NCI-H446 treated with DMSO at 0.1 percent for 48 hours (cell line): ENCODE measurements around the gene PMEPA1.

Experiments used
- DNase-seq: peaks from one replicate; lab custom pipeline; 2025; lab: John Stamatoyannopoulos, UW

PMEPA1 gene

GRCh38 chr20:57677584-57677982 lies 32.2 kb downstream of the PMEPA1 start:
- DNase-seq: no peak

- DNase-seq: no peak
Observed at GRCh38 chr20:57676589-57677583, 32.9 kb downstream of the PMEPA1 start.

- DNase-seq: no peak
Observed at GRCh38 chr20:57675773-57676172, 34.0 kb downstream of the PMEPA1 start.

- no peak for DNase-seq
Observed at GRCh38 chr20:57672953-57673575, 36.8 kb downstream of the PMEPA1 start.

GRCh38 chr20:57672164-57672563 lies 37.7 kb downstream of the PMEPA1 start:
- DNase-seq: no peak

- DNase-seq: no peak
Observed at GRCh38 chr20:57671662-57672061, 38.2 kb downstream of the PMEPA1 start.

- no peak for DNase-seq
Observed at GRCh38 chr20:57671072-57671391, 38.8 kb downstream of the PMEPA1 start.

- DNase-seq: no peak
Observed at GRCh38 chr20:57670288-57671071, 39.3 kb downstream of the PMEPA1 start.

- no peak for DNase-seq
Observed at GRCh38 chr20:57669632-57670031, 40.2 kb downstream of the PMEPA1 start.

- no peak for DNase-seq
Observed at GRCh38 chr20:57667924-57668782, 41.7 kb downstream of the PMEPA1 start.

GRCh38 chr20:57667388-57667787 lies 42.4 kb downstream of the PMEPA1 start:
- no peak for DNase-seq

GRCh38 chr20:57666834-57667157 lies 43.0 kb downstream of the PMEPA1 start:
- no peak for DNase-seq

- DNase-seq: no peak
Observed at GRCh38 chr20:57666106-57666833, 43.5 kb downstream of the PMEPA1 start.

- DNase-seq: no peak
Observed at GRCh38 chr20:57665589-57665971, 44.2 kb downstream of the PMEPA1 start.

- no peak for DNase-seq
Observed at GRCh38 chr20:57664924-57665588, 44.8 kb downstream of the PMEPA1 start.

- DNase-seq: no peak
Observed at GRCh38 chr20:57664476-57664875, 45.3 kb downstream of the PMEPA1 start.

- no peak for DNase-seq
Observed at GRCh38 chr20:57663681-57664451, 45.9 kb downstream of the PMEPA1 start.

- DNase-seq: no peak
Observed at GRCh38 chr20:57663241-57663640, 46.6 kb downstream of the PMEPA1 start.

GRCh38 chr20:57662456-57663240 lies 47.2 kb downstream of the PMEPA1 start:
- DNase-seq: no peak
